Liver (tissue), 9 donors: ENCODE data around the gene CRHR2. TPM values are rescaled to one million over a fixed set of nuclear protein-coding genes. Genes with fewer than 3 reads are reported as not detected.
"Not testable (repeated sequence)": the region's sequence is repeated elsewhere in the genome, so short reads cannot be mapped to it uniquely, and the experiment has no call there.

ENCODE experiments used
- DNase-seq: peaks from one replicate; pipeline ENCODE4 v3.0.0-alpha.2; 2017; ENCODE audit warnings: low spot score
- H3K27ac ChIP-seq, 2 donors: one replicate each; pipeline ENCODE4 v1.7.0; 2013; ENCODE audit warnings: inconsistent platforms in 2 of 2, low read length in 2 of 2, control low read depth in 1 of 2, low read depth in 1 of 2, mild to moderate bottlenecking in 1 of 2
- H3K27me3 ChIP-seq, 4 donors: one replicate each; pipeline versions ENCODE4 v1.6.1 to v1.7.0; 2013; ENCODE audit warnings: low read length in 3 of 4, inconsistent platforms in 1 of 4, mild to moderate bottlenecking in 1 of 4, moderate library complexity in 1 of 4; ENCODE audit not compliant: control insufficient read depth in 4 of 4, insufficient read depth in 4 of 4
- H3K36me3 ChIP-seq, 4 donors: one replicate each; pipeline versions ENCODE4 v1.6.1 to v1.7.0; 2013; ENCODE audit warnings: low read length in 3 of 4, mild to moderate bottlenecking in 3 of 4, low read depth in 1 of 4, moderate library complexity in 1 of 4; ENCODE audit not compliant: control insufficient read depth in 4 of 4, insufficient read depth in 3 of 4
- H3K4me1 ChIP-seq, 4 donors: one replicate each; pipeline versions ENCODE4 v1.6.1 to v1.7.0; 2013; ENCODE audit warnings: low read length in 3 of 4, mild to moderate bottlenecking in 3 of 4, moderate library complexity in 1 of 4; ENCODE audit not compliant: control insufficient read depth in 4 of 4, insufficient read depth in 4 of 4
- H3K4me3 ChIP-seq, 3 donors: one replicate each; pipeline versions ENCODE4 v1.6.1 to v1.7.0; 2013; ENCODE audit warnings: low read length in 3 of 3, control low read depth in 1 of 3, low read depth in 1 of 3, mild to moderate bottlenecking in 1 of 3
- H3K9ac ChIP-seq, 2 donors: one replicate each; pipeline ENCODE4 v1.7.0; 2013; ENCODE audit warnings: low read length in 2 of 2, mild to moderate bottlenecking in 2 of 2, moderate library complexity in 2 of 2, control low read depth in 1 of 2, low read depth in 1 of 2
- H3K9me3 ChIP-seq, 4 donors: one replicate each; pipeline versions ENCODE4 v1.6.1 to v1.7.0; 2013; ENCODE audit warnings: low read length in 3 of 4; ENCODE audit not compliant: control insufficient read depth in 4 of 4
- ATF3 ChIP-seq: IDR thresholded peaks from 2 replicates; pipeline ENCODE4 v1.6.1; 2016; ENCODE audit warnings: antibody characterized with exemption
- EGR1 ChIP-seq, 2 donors: IDR thresholded peaks; 2 replicates each; pipeline ENCODE4 v1.6.1; 2016 to 2018; ENCODE audit warnings: antibody characterized with exemption in 2 of 2, low read depth in 2 of 2
- FOXA1 ChIP-seq: IDR thresholded peaks from 2 replicates; pipeline ENCODE4 v1.6.1; 2016; ENCODE audit warnings: antibody characterized with exemption
- HNF4A ChIP-seq, 2 donors: conservative IDR thresholded peaks; 2 replicates each; pipeline ENCODE4 v1.6.1; 2016; ENCODE audit warnings: antibody characterized with exemption in 2 of 2, mild to moderate bottlenecking in 2 of 2
- HNF4G ChIP-seq: IDR thresholded peaks from 2 replicates; pipeline ENCODE4 v1.6.1; 2016; ENCODE audit warnings: antibody characterized with exemption
- JUND ChIP-seq, 2 donors: IDR thresholded peaks; 2 replicates each; pipeline ENCODE4 v1.6.1; 2016; ENCODE audit warnings: antibody characterized with exemption in 2 of 2
- MAX ChIP-seq: IDR thresholded peaks from 2 replicates; pipeline ENCODE4 v1.6.1; 2016; ENCODE audit warnings: antibody characterized with exemption
- SP1 ChIP-seq: IDR thresholded peaks from 2 replicates; pipeline ENCODE4 v1.6.1; 2018; ENCODE audit warnings: antibody characterized with exemption, mild to moderate bottlenecking
- TAF1 ChIP-seq: conservative IDR thresholded peaks from 2 replicates; pipeline ENCODE4 v1.6.1; 2016; ENCODE audit warnings: antibody characterized with exemption, mild to moderate bottlenecking
- YY1 ChIP-seq: IDR thresholded peaks from 2 replicates; pipeline ENCODE4 v1.6.1; 2016; ENCODE audit warnings: antibody characterized with exemption, mild to moderate bottlenecking
- ZBTB33 ChIP-seq: IDR thresholded peaks from 2 replicates; pipeline ENCODE4 v1.6.1; 2016; ENCODE audit warnings: antibody characterized with exemption
- WGBS: extraction: QIAGEN DNeasy Blood & Tissue Kit; methylation state at CpG from one replicate; pipeline ENCODE4 v1.1.7; 2013; 5-methylcytosine and 5-hydroxymethylcytosine counted together
- polyA plus RNA-seq, 2 donors: library from polyadenylated mRNA; stranded (reverse) in 1 of 2; unstranded in 1 of 2; fragments of 200-250 nt in 1 of 2; fragments of >200 nt in 1 of 2; fragmentation: Nextera tagmentation in 1 of 2; extraction: Ambion mirVana in 1 of 2; gene quantifications; one replicate each; pipeline versions ENCODE4 v1.2.1 to v1.2.3, GENCODE V29; 2013 to 2015
- total RNA-seq, 2 donors: library from RNA; depleted of rRNA; stranded (reverse); fragments of >200 nt; gene quantifications; one replicate each; pipeline ENCODE4 v1.2.3, GENCODE V29; 2014
- TF ChIP-seq, protein P1 (sequence below): fragments of 150-350 bp; IDR thresholded peaks from 2 replicates; pipeline ENCODE4 v1.5.1; 2017; ENCODE audit warnings: improper control_type of control experiment, low read depth, low read length; ENCODE audit not compliant: missing input control
- TF ChIP-seq, protein P2 (sequence below): IDR thresholded peaks from 2 replicates; pipeline ENCODE4 v1.6.1; 2016; ENCODE audit warnings: antibody characterized with exemption, mild to moderate bottlenecking
- donor health status: healthy.
- donor health status: healthy.
- donor health status: healthy.
- donor health status: healthy.
- donor health status: healthy.

Gene CRHR2
- total and polyA plus RNA-seq, 4 donors = not detected

- DNase-seq = no peak
- Histone ChIP-seq H3K4me1 (no peaks in the 10 kb centered on the region), H3K4me3 (peak overlapping the region in 2 of 3 donors; percentile 30 to 34), H3K27me3 (no peaks in the 10 kb centered on the region), H3K36me3 (peaks cover 0 to 4% (median 0%) of the 10 kb centered on the region in 4 donors), H3K27ac (no peak overlapping the region), H3K9me3 (no peaks in the 10 kb centered on the region), H3K9ac (no peak overlapping the region)
- TF ChIP-seq TAF1 = no peak
- TF ChIP-seq, protein P1, sequence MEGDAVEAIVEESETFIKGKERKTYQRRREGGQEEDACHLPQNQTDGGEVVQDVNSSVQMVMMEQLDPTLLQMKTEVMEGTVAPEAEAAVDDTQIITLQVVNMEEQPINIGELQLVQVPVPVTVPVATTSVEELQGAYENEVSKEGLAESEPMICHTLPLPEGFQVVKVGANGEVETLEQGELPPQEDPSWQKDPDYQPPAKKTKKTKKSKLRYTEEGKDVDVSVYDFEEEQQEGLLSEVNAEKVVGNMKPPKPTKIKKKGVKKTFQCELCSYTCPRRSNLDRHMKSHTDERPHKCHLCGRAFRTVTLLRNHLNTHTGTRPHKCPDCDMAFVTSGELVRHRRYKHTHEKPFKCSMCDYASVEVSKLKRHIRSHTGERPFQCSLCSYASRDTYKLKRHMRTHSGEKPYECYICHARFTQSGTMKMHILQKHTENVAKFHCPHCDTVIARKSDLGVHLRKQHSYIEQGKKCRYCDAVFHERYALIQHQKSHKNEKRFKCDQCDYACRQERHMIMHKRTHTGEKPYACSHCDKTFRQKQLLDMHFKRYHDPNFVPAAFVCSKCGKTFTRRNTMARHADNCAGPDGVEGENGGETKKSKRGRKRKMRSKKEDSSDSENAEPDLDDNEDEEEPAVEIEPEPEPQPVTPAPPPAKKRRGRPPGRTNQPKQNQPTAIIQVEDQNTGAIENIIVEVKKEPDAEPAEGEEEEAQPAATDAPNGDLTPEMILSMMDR = no peak
- TF ChIP-seq ZBTB33 = no peak
- TF ChIP-seq HNF4G = no peak
- TF ChIP-seq, protein P2, sequence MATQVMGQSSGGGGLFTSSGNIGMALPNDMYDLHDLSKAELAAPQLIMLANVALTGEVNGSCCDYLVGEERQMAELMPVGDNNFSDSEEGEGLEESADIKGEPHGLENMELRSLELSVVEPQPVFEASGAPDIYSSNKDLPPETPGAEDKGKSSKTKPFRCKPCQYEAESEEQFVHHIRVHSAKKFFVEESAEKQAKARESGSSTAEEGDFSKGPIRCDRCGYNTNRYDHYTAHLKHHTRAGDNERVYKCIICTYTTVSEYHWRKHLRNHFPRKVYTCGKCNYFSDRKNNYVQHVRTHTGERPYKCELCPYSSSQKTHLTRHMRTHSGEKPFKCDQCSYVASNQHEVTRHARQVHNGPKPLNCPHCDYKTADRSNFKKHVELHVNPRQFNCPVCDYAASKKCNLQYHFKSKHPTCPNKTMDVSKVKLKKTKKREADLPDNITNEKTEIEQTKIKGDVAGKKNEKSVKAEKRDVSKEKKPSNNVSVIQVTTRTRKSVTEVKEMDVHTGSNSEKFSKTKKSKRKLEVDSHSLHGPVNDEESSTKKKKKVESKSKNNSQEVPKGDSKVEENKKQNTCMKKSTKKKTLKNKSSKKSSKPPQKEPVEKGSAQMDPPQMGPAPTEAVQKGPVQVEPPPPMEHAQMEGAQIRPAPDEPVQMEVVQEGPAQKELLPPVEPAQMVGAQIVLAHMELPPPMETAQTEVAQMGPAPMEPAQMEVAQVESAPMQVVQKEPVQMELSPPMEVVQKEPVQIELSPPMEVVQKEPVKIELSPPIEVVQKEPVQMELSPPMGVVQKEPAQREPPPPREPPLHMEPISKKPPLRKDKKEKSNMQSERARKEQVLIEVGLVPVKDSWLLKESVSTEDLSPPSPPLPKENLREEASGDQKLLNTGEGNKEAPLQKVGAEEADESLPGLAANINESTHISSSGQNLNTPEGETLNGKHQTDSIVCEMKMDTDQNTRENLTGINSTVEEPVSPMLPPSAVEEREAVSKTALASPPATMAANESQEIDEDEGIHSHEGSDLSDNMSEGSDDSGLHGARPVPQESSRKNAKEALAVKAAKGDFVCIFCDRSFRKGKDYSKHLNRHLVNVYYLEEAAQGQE = no peak
- TF ChIP-seq YY1 = peak; percentile 45
- WGBS = 67% methylated on average over 4 of the region's 4 CpGs
Measured at GRCh38 chr7:30642789-30643188, 39.5 kb downstream of the CRHR2 start.

- H3K9me3 ChIP-seq, H3K9ac ChIP-seq, H3K36me3 ChIP-seq, DNase-seq, H3K27me3 ChIP-seq, H3K4me1 ChIP-seq, H3K4me3 ChIP-seq, H3K27ac ChIP-seq: not testable (repeated sequence)
- 35% methylated on average over 15 of the region's 29 CpGs for whole genome bisulfite sequencing
Measured at GRCh38 chr7:30642322-30642721, 39.9 kb downstream of the CRHR2 start.

- Histone ChIP-seq H3K4me1 (no peaks in the 10 kb centered on the region), H3K4me3 (no peak overlapping the region), H3K9ac (no peak overlapping the region), H3K36me3 (peaks cover 6 to 41% (median 31%) of the 10 kb centered on the region in 4 donors), H3K27me3 (no peaks in the 10 kb centered on the region), H3K9me3 (no peaks in the 10 kb centered on the region), H3K27ac (no peak overlapping the region)
- TF ChIP-seq TAF1 (no peak), JUND (IDR thresholded peaks at IDR 0.05) (no peak), YY1 (no peak), FOXA1 (no peak), HNF4A (conservative IDR thresholded peaks at IDR 0.05) (no peak), EGR1 (IDR thresholded peaks at IDR 0.05; ENCODE audit: low read depth in 2 of 2) (no peak), HNF4G (no peak), ATF3 (no peak), ZBTB33 (no peak), SP1 (no peak), MAX (no peak)
- TF ChIP-seq, protein P1 = no peak
- no peak for DNase-seq
- WGBS = 93% methylated on average over 6 of the region's 6 CpGs
Measured at GRCh38 chr7:30635798-30636197, 46.5 kb downstream of the CRHR2 start.
